OCI-LY7 (cell line): Measurements from ENCODE around the gene PAK5. TPM values are rescaled to one million over a fixed set of nuclear protein-coding genes. Genes with fewer than 3 reads are reported as not detected.

ENCODE experiments used
- BruUV-seq: library from RNA; stranded (reverse); fragments of 400-500 nt; replicated peaks from 2 replicates; lab custom pipeline; 2021; lab: Mats Ljungman, UMichigan
- CTCF ChIA-PET: fragments of 300-600 bp; sonication (Branson Sonifier 250); formaldehyde crosslinking; loops from one replicate; lab custom pipeline; 2022; ENCODE audit warnings: antibody characterized with exemption; ENCODE audit not compliant: unreplicated experiment; lab: Charles Lee
- POLR2A ChIA-PET: fragments of 300-600 bp; sonication (Branson Sonifier 250); formaldehyde crosslinking; loops from one replicate; lab custom pipeline; 2022; ENCODE audit warnings: antibody characterized with exemption; lab: Charles Lee
- DNase-seq: peaks from one replicate; pipeline ENCODE4 v3.0.0-alpha.2; 2015; ENCODE audit warnings: low spot score
- H2AFZ ChIP-seq: fragments of 200-600 bp; sonication (generic), shearing (Covaris generic); 2 replicates; pipeline ENCODE4 v1.6.1; 2014; ENCODE audit warnings: mild to moderate bottlenecking, antibody characterized with exemption, low read length, moderate library complexity
- H3K27ac ChIP-seq: fragments of 200-600 bp; sonication (generic); 2 replicates; pipeline ENCODE4 v1.5.1; 2014; ENCODE audit warnings: mixed run types, low read depth, mild to moderate bottlenecking, moderate library complexity, low read length, inconsistent platforms; ENCODE audit not compliant: poor library complexity, severe bottlenecking
- H3K36me3 ChIP-seq: fragments of 200-600 bp; sonication (generic); 2 replicates; pipeline ENCODE4 v1.6.1; 2014; ENCODE audit warnings: mild to moderate bottlenecking, antibody characterized with exemption, low read length, moderate library complexity, mixed read lengths; ENCODE audit not compliant: insufficient read depth
- H3K4me1 ChIP-seq: fragments of 200-600 bp; sonication (generic); 2 replicates; pipeline ENCODE4 v1.5.1; 2014; ENCODE audit warnings: mild to moderate bottlenecking, low read length; ENCODE audit not compliant: insufficient read depth, poor library complexity, severe bottlenecking
- H3K4me2 ChIP-seq: fragments of 200-600 bp; sonication (generic); 2 replicates; pipeline ENCODE4 v1.6.1; 2014; ENCODE audit warnings: mild to moderate bottlenecking, low read length
- H3K4me3 ChIP-seq: fragments of 200-600 bp; sonication (generic); 2 replicates; pipeline ENCODE4 v1.5.1; 2014; ENCODE audit warnings: mild to moderate bottlenecking, low read depth, low read length; ENCODE audit not compliant: poor library complexity, severe bottlenecking
- H3K79me2 ChIP-seq: fragments of 200-600 bp; sonication (generic); 2 replicates; pipeline ENCODE4 v1.6.1; 2016; ENCODE audit warnings: low read depth, mild to moderate bottlenecking, low read length, moderate library complexity, mixed read lengths; ENCODE audit not compliant: insufficient read depth
- H3K9me2 ChIP-seq: fragments of 200-600 bp; sonication (generic); 2 replicates; pipeline ENCODE4 v1.6.1; 2016; ENCODE audit warnings: mild to moderate bottlenecking, low read length, mixed read lengths; ENCODE audit not compliant: insufficient read depth
- H3K9me3 ChIP-seq: fragments of 200-600 bp; sonication (generic); 2 replicates; pipeline ENCODE4 v1.6.1; 2014; ENCODE audit warnings: mild to moderate bottlenecking, mixed run types, low read length, mixed read lengths
- H4K20me1 ChIP-seq: fragments of 200-600 bp; sonication (generic); 2 replicates; pipeline ENCODE4 v1.6.1; 2014; ENCODE audit warnings: mild to moderate bottlenecking, antibody characterized with exemption, low read length, moderate library complexity, mixed read lengths; ENCODE audit not compliant: insufficient read depth
- CTCF ChIP-seq: fragments of 200-600 bp; sonication (generic); conservative IDR thresholded peaks from 2 replicates; pipeline ENCODE4 v1.5.1; 2014; ENCODE audit warnings: mild to moderate bottlenecking, antibody characterized with exemption, low read length, moderate library complexity, mixed read lengths
- EZH2phosphoT487 ChIP-seq: fragments of 200-600 bp; sonication (generic); IDR thresholded peaks from 2 replicates; pipeline ENCODE4 v1.6.1; 2018; ENCODE audit warnings: low read depth, borderline replicate concordance, mild to moderate bottlenecking, mixed run types, antibody characterized with exemption, low read length, moderate library complexity, mixed read lengths
- intact Hi-C: fragments of 100-400 bp; cut with micrococcal nuclease; formaldehyde crosslinking; loops from one replicate; pipeline ENCODE4 v1.10.0; 2022; ENCODE audit not compliant: unreplicated experiment
- total RNA-seq, 2 experiments: library from RNA; depleted of rRNA in 1 of 2; stranded (reverse); fragments of >200 nt in 1 of 2; shearing (Covaris generic) in 1 of 2; gene quantifications; 2 replicates each; pipeline ENCODE4 v1.2.3, GENCODE V29; 2014 to 2022

PAK5 gene
- total RNA-seq, 2 experiments from 2014 or later = not detected

- POLR2A ChIA-PET = interaction anchor here (0.7 to 0.9 kb wide), 2 partner anchors 12 to 292 kb away, joined by 3 read pairs; no protein-coding TSS in a partner anchor
- Histone ChIP-seq H4K20me1 (peaks cover 6% of the 10 kb centered on the region; the same call in 1 of the 2 replicates), H3K4me1 (peaks cover 22% of the 10 kb centered on the region), H3K36me3 (no peaks in the 10 kb centered on the region), H3K9me3 (no peaks in the 10 kb centered on the region), H3K79me2 (no peaks in the 10 kb centered on the region), H3K9me2 (no peaks in the 10 kb centered on the region), H2AFZ (no peak overlapping the region), H3K27ac (no peak overlapping the region), H3K4me3 (peak overlapping the region; percentile 42), H3K4me2 (peak overlapping the region; percentile 80)
- TF ChIP-seq EZH2phosphoT487 (no peak), CTCF (peak; percentile 97)
- peak; percentile 78 for DNase-seq
- intact Hi-C loops = loop anchor here (1.0 to 10.0 kb wide), 7 partner anchors 296 to 1058 kb away; partner anchors contain the start of gene JAG1
- BruUV-seq = no TSS peak
- CTCF ChIA-PET = interaction anchor here (1.6 kb wide), 1 partner anchor 11 kb away, joined by 5 read pairs; no protein-coding TSS in a partner anchor
These were observed 221.9 kb downstream of the PAK5 start for GRCh38 chr20:9616833-9617461.

- peak overlapping the region; percentile 42 for H3K4me3 ChIP-seq
- no peaks in the 10 kb centered on the region for H3K79me2 ChIP-seq
- no peaks in the 10 kb centered on the region for H3K36me3 ChIP-seq
- peaks cover 6% of the 10 kb centered on the region; the same call in 1 of the 2 replicates for H4K20me1 ChIP-seq
- no TSS peak for BruUV-seq
- peaks cover 22% of the 10 kb centered on the region for H3K4me1 ChIP-seq
- H3K9me2 ChIP-seq = no peaks in the 10 kb centered on the region
- no peak for DNase-seq
- no peaks in the 10 kb centered on the region for H3K9me3 ChIP-seq
- no peak overlapping the region for H2AFZ ChIP-seq
- TF ChIP-seq CTCF (no peak), EZH2phosphoT487 (no peak)
- peak overlapping the region; percentile 80 for H3K4me2 ChIP-seq
- H3K27ac ChIP-seq = peak overlapping the region; percentile 23
- POLR2A ChIA-PET = interaction anchor here (1.0 kb wide), 1 partner anchor 20 kb away, joined by 3 read pairs; no protein-coding TSS in a partner anchor
- CTCF ChIA-PET = interaction anchor here (1.6 kb wide), 1 partner anchor 11 kb away, joined by 5 read pairs; no protein-coding TSS in a partner anchor
- intact Hi-C loops = loop anchor here (2.0 to 10.0 kb wide), 6 partner anchors 296 to 1058 kb away; partner anchors contain the start of gene JAG1
These were observed 222.4 kb downstream of the PAK5 start for GRCh38 chr20:9616455-9616805.
